Fibroblast of the aortic adventitia (primary cell): ENCODE results near the gene PPP1R9B. TPM values are rescaled to one million over a fixed set of nuclear protein-coding genes. Genes with fewer than 3 reads are reported as not detected.
A peak's percentile ranks its signal among the peaks of the same experiment; 100 is the strongest.

Experiments used
- DNase-seq: peaks from one replicate; pipeline ENCODE4 v3.0.0-alpha.2; 2010; ENCODE audit warnings: low read depth
- H3K4me3 ChIP-seq: 2 replicates; pipeline ENCODE4 v1.5.1; 2011; ENCODE audit warnings: low read depth, mild to moderate bottlenecking, control low read depth, low read length, moderate library complexity
- total RNA-seq: library from RNA; depleted of rRNA; stranded (reverse); fragments of >200 nt; gene quantifications from 2 replicates; pipeline ENCODE4 v1.2.3, GENCODE V29; 2012; ENCODE audit warnings: low replicate concordance
- TF ChIP-seq, protein P1 (sequence below): IDR thresholded peaks from 2 replicates; pipeline ENCODE4 v1.5.1; 2011; ENCODE audit warnings: mild to moderate bottlenecking, low read length, control low read depth, inconsistent platforms; ENCODE audit not compliant: insufficient read depth

Gene PPP1R9B
- total RNA-seq, 1 donor, result 59.3 TPM

- peak; percentile 91 for DNase-seq
- TF ChIP-seq, protein P1, sequence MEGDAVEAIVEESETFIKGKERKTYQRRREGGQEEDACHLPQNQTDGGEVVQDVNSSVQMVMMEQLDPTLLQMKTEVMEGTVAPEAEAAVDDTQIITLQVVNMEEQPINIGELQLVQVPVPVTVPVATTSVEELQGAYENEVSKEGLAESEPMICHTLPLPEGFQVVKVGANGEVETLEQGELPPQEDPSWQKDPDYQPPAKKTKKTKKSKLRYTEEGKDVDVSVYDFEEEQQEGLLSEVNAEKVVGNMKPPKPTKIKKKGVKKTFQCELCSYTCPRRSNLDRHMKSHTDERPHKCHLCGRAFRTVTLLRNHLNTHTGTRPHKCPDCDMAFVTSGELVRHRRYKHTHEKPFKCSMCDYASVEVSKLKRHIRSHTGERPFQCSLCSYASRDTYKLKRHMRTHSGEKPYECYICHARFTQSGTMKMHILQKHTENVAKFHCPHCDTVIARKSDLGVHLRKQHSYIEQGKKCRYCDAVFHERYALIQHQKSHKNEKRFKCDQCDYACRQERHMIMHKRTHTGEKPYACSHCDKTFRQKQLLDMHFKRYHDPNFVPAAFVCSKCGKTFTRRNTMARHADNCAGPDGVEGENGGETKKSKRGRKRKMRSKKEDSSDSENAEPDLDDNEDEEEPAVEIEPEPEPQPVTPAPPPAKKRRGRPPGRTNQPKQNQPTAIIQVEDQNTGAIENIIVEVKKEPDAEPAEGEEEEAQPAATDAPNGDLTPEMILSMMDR, result no peak
- peak overlapping the region; percentile 22 for H3K4me3 ChIP-seq
Measured at GRCh38 chr17:50155115-50155819, 4.8 kb upstream of the PPP1R9B start.

GRCh38 chr17:50154604-50155003, 4.1 kb upstream of the PPP1R9B start:
- no peak for DNase-seq
- H3K4me3 ChIP-seq, result no peak overlapping the region
- TF ChIP-seq, protein P1, result no peak

GRCh38 chr17:50153650-50154575, 3.4 kb upstream of the PPP1R9B start:
- TF ChIP-seq, protein P1, result no peak
- H3K4me3 ChIP-seq, result no peak overlapping the region
- peak; percentile 87 for DNase-seq

DNA sequence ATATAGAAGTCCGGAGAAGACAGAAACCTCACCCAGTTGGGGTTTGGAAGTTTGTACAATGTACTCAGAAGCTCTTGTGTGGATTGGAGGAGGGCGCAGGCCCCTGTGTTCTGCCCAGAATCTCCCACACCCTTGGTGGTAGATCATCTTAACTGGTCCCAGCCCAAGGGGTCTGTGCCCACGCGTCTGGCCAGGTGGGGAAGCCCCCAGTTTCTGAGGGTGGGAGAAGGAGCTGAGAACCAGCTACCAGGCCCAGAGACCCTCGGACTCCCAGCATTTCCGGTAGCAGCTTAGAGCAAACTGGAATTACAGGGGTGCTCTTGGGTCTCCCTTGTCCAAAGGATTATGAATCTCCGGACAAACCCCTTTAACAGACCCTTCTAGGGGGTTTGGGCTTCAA, 2.3 kb upstream of the PPP1R9B start:
- TF ChIP-seq, protein P1, result no peak
- no peak for DNase-seq
- H3K4me3 ChIP-seq, result no peak overlapping the region

DNA sequence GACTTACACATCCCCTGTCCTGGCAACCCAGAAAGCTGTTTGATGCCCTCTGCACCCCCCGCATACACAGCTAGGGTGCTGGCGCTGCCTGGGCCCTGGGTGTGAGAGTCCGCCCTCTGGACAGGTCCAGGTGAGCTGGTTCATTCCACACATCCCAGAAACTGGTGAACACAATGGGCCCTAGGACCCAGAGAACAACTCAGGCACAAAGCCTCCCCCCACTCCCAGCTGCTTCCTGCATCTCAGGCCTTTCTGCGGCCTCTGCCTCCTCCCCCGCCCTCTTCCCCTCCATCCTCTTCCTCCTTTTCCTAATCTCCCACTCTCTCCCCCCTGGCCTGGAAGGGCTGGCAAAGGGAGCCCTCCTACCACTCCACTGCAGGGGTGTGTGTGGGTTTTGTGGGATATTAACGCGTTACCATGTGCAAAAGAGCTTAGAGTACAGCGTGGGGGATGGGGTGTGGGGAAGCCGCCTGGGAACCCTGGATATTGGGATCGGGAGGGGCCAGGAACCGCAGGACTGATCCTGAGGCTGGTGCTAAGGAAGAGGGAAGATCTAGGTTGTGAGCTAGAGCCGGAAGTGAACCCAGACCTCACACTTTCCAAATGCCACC, 1.6 kb upstream of the PPP1R9B start:
- peak overlapping the region; percentile 74 for H3K4me3 ChIP-seq
- TF ChIP-seq, protein P1, result no peak
- peak; percentile 86 for DNase-seq

GRCh38 chr17:50151041-50151936, 812 bp upstream of the PPP1R9B start:
- TF ChIP-seq, protein P1, result peak; percentile 86
- DNase-seq, result peak; percentile 89
- peak overlapping the region; percentile 81 for H3K4me3 ChIP-seq
